Islet precursor cell (in vitro differentiated cells): ENCODE results near the gene SPAG9.

Source experiments
- DNase-seq: peaks from one replicate; pipeline ENCODE4 v3.0.0-alpha.2; 2018

Gene SPAG9

GRCh38 chr17:50986989-50987660, 133.5 kb downstream of the SPAG9 start:
- DNase-seq: no peak

- DNase-seq: no peak
These were observed 139.4 kb downstream of the SPAG9 start for GRCh38 chr17:50981279-50981678.

GRCh38 chr17:50979524-50979927, 141.1 kb downstream of the SPAG9 start:
- no peak for DNase-seq

GRCh38 chr17:50977487-50978159, 143.0 kb downstream of the SPAG9 start:
- no peak for DNase-seq

GRCh38 chr17:50976951-50977472, 143.7 kb downstream of the SPAG9 start:
- DNase-seq: no peak

GRCh38 chr17:50973557-50974494, 146.8 kb downstream of the SPAG9 start:
- DNase-seq: no peak

- DNase-seq: no peak
These were observed 148.1 kb downstream of the SPAG9 start for GRCh38 chr17:50972577-50972976.

GRCh38 chr17:50967795-50968194, 152.9 kb downstream of the SPAG9 start:
- no peak for DNase-seq

GRCh38 chr17:50966163-50966666, 154.5 kb downstream of the SPAG9 start:
- DNase-seq: no peak

GRCh38 chr17:50963139-50963538, 157.5 kb downstream of the SPAG9 start:
- DNase-seq: no peak

GRCh38 chr17:50961282-50962220, 159.1 kb downstream of the SPAG9 start:
- DNase-seq: no peak

GRCh38 chr17:50959341-50959740, 161.3 kb downstream of the SPAG9 start:
- DNase-seq: no peak

- DNase-seq: no peak
These were observed 162.8 kb downstream of the SPAG9 start for GRCh38 chr17:50957600-50958575.

- DNase-seq: peak; percentile 88
These were observed 163.7 kb downstream of the SPAG9 start for GRCh38 chr17:50956750-50957523.

- DNase-seq: no peak
These were observed 164.3 kb downstream of the SPAG9 start for GRCh38 chr17:50956409-50956749.

GRCh38 chr17:50955667-50956120, 165.0 kb downstream of the SPAG9 start:
- DNase-seq: peak; percentile 77

GRCh38 chr17:50955160-50955559, 165.5 kb downstream of the SPAG9 start:
- DNase-seq: no peak

- DNase-seq: peak; percentile 65
These were observed 166.0 kb downstream of the SPAG9 start for GRCh38 chr17:50954641-50955121.

- DNase-seq: peak; percentile 98
These were observed 166.7 kb downstream of the SPAG9 start for GRCh38 chr17:50953831-50954601.
